Uterus (tissue), 4 donors: ENCODE measurements around the gene MARCKS. TPM values are rescaled to one million over a fixed set of nuclear protein-coding genes. Genes with fewer than 3 reads are reported as not detected.

Source experiments
- DNase-seq, 2 donors: peaks; one replicate each; pipeline ENCODE4 v3.0.0-alpha.2; 2019 to 2020
- H3K27ac ChIP-seq, 2 donors: fragments of 200-600 bp; sonication (generic); 1 replicate in 1 of 2; 2 replicates in 1 of 2; pipeline ENCODE4 v1.5.1; 2016 to 2018
- H3K27me3 ChIP-seq, 2 donors: fragments of 200-600 bp; sonication (generic); one replicate each; pipeline ENCODE4 v1.5.1; 2018 to 2019; ENCODE audit warnings: control low read depth in 1 of 2
- H3K36me3 ChIP-seq, 2 donors: fragments of 200-600 bp; sonication (generic); one replicate each; pipeline ENCODE4 v1.5.1; 2019; ENCODE audit warnings: control low read depth in 1 of 2
- H3K4me1 ChIP-seq, 2 donors: fragments of 200-600 bp; sonication (generic); one replicate each; pipeline ENCODE4 v1.5.1; 2018 to 2019; ENCODE audit warnings: control low read depth in 1 of 2
- H3K4me3 ChIP-seq, 2 donors: fragments of 200-600 bp; sonication (generic); 1 replicate in 1 of 2; 2 replicates in 1 of 2; pipeline ENCODE4 v1.5.1; 2018 to 2019; ENCODE audit warnings: mild to moderate bottlenecking in 1 of 2
- H3K9me3 ChIP-seq, 2 donors: fragments of 200-600 bp; sonication (generic); one replicate each; pipeline ENCODE4 v1.5.1; 2019; ENCODE audit warnings: control low read depth in 1 of 2
- POLR2A ChIP-seq, 2 donors: fragments of 450-650 bp; IDR thresholded peaks; one replicate each; pipeline ENCODE4 v1.6.1; 2016; ENCODE audit warnings: antibody characterized with exemption in 2 of 2, mild to moderate bottlenecking in 1 of 2, moderate library complexity in 1 of 2
- intact Hi-C: fragments of 100-400 bp; cut with DNase I; formaldehyde crosslinking; loops from one replicate; pipeline ENCODE4 v1.15.1; 2023; ENCODE audit warnings: low total_unique reads
- total RNA-seq, 4 donors: library from RNA; depleted of rRNA in 3 of 4; stranded (reverse); fragments of >200 nt in 3 of 4; gene quantifications; one replicate each; pipeline versions ENCODE4 v1.1.0 to v1.2.4, GENCODE V29; 2014 to 2023
- TF ChIP-seq, protein P1 (sequence below), 4 experiments: fragments of 200-600 bp in 2 of 4; fragments of 450-650 bp in 2 of 4; sonication (generic) in 2 of 4; IDR thresholded peaks; one replicate each; pipeline ENCODE4 v1.5.1; 2016 to 2019; ENCODE audit warnings: antibody characterized with exemption in 4 of 4, mild to moderate bottlenecking in 2 of 4, moderate library complexity in 1 of 4
- donor health status: DM: yes; HTN: yes; CAD: no.

MARCKS gene
- total RNA-seq, 4 donors from 2014 or later = 14.9 to 140 (median 42.6) TPM

GRCh38 chr6:113884011-113884410 lies 26.9 kb downstream of the MARCKS start:
- H3K27me3 ChIP-seq = no peaks in the 10 kb centered on the region
- intact Hi-C loops = no loop called here
- no peaks in the 10 kb centered on the region for H3K4me1 ChIP-seq
- no peak overlapping the region for H3K27ac ChIP-seq
- no peak for TF ChIP-seq POLR2A (IDR thresholded peaks at IDR 0.05)
- TF ChIP-seq, protein P1, sequence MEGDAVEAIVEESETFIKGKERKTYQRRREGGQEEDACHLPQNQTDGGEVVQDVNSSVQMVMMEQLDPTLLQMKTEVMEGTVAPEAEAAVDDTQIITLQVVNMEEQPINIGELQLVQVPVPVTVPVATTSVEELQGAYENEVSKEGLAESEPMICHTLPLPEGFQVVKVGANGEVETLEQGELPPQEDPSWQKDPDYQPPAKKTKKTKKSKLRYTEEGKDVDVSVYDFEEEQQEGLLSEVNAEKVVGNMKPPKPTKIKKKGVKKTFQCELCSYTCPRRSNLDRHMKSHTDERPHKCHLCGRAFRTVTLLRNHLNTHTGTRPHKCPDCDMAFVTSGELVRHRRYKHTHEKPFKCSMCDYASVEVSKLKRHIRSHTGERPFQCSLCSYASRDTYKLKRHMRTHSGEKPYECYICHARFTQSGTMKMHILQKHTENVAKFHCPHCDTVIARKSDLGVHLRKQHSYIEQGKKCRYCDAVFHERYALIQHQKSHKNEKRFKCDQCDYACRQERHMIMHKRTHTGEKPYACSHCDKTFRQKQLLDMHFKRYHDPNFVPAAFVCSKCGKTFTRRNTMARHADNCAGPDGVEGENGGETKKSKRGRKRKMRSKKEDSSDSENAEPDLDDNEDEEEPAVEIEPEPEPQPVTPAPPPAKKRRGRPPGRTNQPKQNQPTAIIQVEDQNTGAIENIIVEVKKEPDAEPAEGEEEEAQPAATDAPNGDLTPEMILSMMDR (IDR thresholded peaks at IDR 0.05) = no peak
- H3K4me3 ChIP-seq = no peak overlapping the region
- no peak for DNase-seq
- H3K9me3 ChIP-seq = no peaks in the 10 kb centered on the region
- no peaks in the 10 kb centered on the region for H3K36me3 ChIP-seq

DNA sequence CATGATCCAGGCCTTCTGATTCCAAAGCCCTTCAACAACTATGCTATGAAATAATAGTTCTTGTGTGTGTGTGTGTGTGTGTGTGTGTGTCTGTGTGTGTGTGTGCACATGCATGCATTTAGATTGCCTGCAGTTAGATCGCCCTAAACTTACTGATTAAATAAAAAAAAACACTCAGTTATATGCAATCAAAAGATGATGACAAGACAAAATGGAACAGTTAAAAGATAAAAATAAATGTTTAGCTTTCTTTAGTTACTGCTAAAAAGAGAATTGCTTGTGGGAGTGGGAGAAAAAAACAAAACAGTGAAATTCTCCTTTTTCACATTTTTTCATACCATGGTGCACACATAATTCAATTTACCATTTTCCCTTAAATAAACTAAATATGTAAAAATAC lies 29.4 kb downstream of the MARCKS start:
- Histone ChIP-seq H3K27ac (no peak overlapping the region), H3K27me3 (no peaks in the 10 kb centered on the region), H3K4me1 (no peaks in the 10 kb centered on the region), H3K9me3 (no peaks in the 10 kb centered on the region), H3K36me3 (no peaks in the 10 kb centered on the region), H3K4me3 (no peak overlapping the region)
- intact Hi-C loops = no loop called here
- TF ChIP-seq, protein P1 (IDR thresholded peaks at IDR 0.05) = no peak
- no peak for TF ChIP-seq POLR2A (IDR thresholded peaks at IDR 0.05)
- DNase-seq = no peak

DNA sequence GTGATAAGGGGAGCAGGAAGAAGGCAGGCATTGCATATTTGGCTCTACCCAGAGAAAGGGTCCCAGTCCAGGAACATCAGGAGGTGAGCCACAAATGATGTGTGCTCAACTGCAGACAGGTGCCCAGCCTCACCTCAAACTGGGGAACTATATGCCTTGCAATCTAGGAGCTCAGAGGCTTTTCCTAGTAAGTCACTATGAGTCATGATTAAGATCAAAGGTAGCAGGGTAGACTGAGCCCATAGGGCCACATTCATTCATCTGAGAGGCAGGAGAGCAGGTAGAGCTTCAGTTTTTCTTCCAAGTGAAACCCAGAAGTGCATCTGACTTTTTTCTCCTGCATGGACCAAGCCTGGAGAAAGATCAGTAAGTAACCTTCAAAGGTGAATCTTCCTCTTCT lies 31.3 kb downstream of the MARCKS start:
- intact Hi-C loops = no loop called here
- Histone ChIP-seq H3K4me1 (no peaks in the 10 kb centered on the region), H3K4me3 (no peak overlapping the region), H3K9me3 (no peaks in the 10 kb centered on the region), H3K27ac (no peak overlapping the region), H3K27me3 (no peaks in the 10 kb centered on the region), H3K36me3 (no peaks in the 10 kb centered on the region)
- no peak for TF ChIP-seq POLR2A (IDR thresholded peaks at IDR 0.05)
- TF ChIP-seq, protein P1 (IDR thresholded peaks at IDR 0.05) = no peak
- DNase-seq = no peak

DNA sequence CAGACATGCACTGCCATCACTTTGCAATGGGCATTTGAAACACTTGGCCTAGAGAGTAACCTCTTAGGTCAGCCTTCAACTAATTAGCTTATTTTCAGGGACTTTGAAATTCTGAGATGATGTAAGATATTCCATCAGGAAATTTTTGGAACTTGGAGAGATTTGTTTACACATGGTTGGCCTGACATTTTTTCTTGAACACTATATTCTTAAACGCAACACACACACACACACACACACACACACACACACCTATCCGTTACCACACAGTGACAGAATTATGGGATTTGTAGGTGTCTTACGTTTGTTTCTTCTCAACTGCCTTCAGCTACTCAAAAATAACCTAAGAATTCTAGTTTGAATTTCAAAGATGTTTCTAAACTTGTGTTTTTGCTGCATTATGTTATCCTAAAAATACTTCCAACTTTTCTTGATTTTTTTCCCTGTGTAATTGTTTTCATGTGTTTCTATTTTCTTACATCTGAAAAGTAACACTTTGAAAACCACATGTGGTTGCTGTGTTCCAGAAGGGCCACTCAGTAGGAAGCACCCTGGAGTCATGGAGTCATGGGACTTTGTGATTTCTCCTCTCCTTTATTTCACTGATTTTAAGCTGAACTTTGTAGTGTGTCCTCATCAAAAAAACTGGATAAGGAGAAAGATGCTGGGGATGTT lies 31.9 kb downstream of the MARCKS start:
- Histone ChIP-seq H3K4me3 (no peak overlapping the region), H3K4me1 (no peaks in the 10 kb centered on the region), H3K27ac (no peak overlapping the region), H3K27me3 (no peaks in the 10 kb centered on the region), H3K36me3 (no peaks in the 10 kb centered on the region), H3K9me3 (no peaks in the 10 kb centered on the region)
- TF ChIP-seq, protein P1 (IDR thresholded peaks at IDR 0.05) = no peak
- no peak for TF ChIP-seq POLR2A (IDR thresholded peaks at IDR 0.05)
- intact Hi-C loops = no loop called here
- no peak for DNase-seq

DNA sequence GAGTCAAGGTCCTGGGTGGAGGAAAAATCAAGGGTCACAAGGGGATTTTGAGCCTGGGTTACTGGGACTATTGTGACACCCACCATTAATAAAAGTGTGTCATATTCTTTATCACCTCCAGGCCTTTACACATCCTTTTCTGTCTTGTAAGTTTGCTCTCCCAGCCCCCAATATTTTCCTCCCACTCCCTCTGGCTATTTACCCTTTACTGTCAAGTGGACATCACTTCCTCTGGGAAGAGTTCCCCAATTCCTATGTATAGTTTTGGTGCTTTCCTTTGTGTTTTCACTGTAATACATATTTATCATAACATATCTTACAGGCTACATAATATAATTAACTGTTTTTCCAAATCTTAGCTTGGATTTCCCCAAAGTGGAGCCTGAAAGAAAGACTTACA lies 36.3 kb downstream of the MARCKS start:
- TF ChIP-seq POLR2A (IDR thresholded peaks at IDR 0.05) = no peak
- TF ChIP-seq, protein P1 (IDR thresholded peaks at IDR 0.05) = no peak
- Histone ChIP-seq H3K9me3 (no peaks in the 10 kb centered on the region), H3K27me3 (no peaks in the 10 kb centered on the region), H3K36me3 (no peaks in the 10 kb centered on the region), H3K4me1 (no peaks in the 10 kb centered on the region), H3K27ac (no peak overlapping the region), H3K4me3 (no peak overlapping the region)
- intact Hi-C loops = no loop called here
- DNase-seq = no peak
